ENCODE data around the gene IRF7. TPM values are rescaled to one million over a fixed set of nuclear protein-coding genes. Genes with fewer than 3 reads are reported as not detected.

IRF7 gene
- total and polyA plus RNA-seq, 2 experiments from 2014 or later: 5.1 to 11.8 TPM

DNA sequence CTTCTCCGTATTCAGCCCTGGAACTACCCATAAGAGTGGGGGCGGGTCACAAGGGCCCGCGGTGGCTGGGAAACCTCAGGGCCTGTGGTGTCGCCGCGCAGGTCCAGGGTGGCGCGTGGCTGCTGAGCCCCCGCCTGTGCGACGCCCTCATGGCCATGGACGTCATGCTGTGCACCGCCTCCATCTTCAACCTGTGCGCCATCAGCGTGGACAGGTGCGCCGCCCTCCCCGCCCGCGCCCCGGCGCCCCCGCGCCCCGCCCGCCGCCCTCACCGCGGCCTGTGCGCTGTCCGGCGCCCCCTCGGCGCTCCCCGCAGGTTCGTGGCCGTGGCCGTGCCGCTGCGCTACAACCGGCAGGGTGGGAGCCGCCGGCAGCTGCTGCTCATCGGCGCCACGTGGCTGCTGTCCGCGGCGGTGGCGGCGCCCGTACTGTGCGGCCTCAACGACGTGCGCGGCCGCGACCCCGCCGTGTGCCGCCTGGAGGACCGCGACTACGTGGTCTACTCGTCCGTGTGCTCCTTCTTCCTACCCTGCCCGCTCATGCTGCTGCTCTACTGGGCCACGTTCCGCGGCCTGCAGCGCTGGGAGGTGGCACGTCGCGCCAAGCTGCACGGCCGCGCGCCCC lies 23.7 kb upstream of the IRF7 start:
- H3F3A ChIP-seq (ENCODE audit: insufficient read depth): peaks cover 10% of the 10 kb centered on the region; the same call in 1 of the 2 replicates
- WGBS, 2 experiments (ENCODE audit: low coverage in 1 of 2, low lambda C conversion rate in 2 of 2, missing lambda C conversion rate in 2 of 2): 5 to 6% methylated on average over 49 to 54 of the region's 80 CpGs
- H3K27ac ChIP-seq: no peak overlapping the region
- no peak overlapping the region for H3K4me2 ChIP-seq (ENCODE audit: unreplicated experiment)
- H2AFZ ChIP-seq: no peak overlapping the region
- no peaks in the 10 kb centered on the region for H3K9me2 ChIP-seq (ENCODE audit: insufficient read depth)
- TF ChIP-seq EZH2 (IDR thresholded peaks at IDR 0.05; ENCODE audit: insufficient read depth, poor library complexity, severe bottlenecking) (no peak), EZH2phosphoT487 (IDR thresholded peaks at IDR 0.05; ENCODE audit: insufficient read depth, low read depth) (no peak)
- H3K79me2 ChIP-seq (ENCODE audit: insufficient read depth): no peaks in the 10 kb centered on the region
- H3K36me3 ChIP-seq (ENCODE audit: low read depth): no peaks in the 10 kb centered on the region
- peak; percentile 53 for DNase-seq
- no peaks in the 10 kb centered on the region for H4K20me1 ChIP-seq (ENCODE audit: insufficient read depth)
- no peak overlapping the region for H3K9ac ChIP-seq
- H3K4me1 ChIP-seq (ENCODE audit: insufficient read depth): peaks cover 7% of the 10 kb centered on the region
- in situ Hi-C loops (cut with MboI): no loop called here
- peaks cover 15% of the 10 kb centered on the region; the same call in 1 of the 2 replicates for H3K27me3 ChIP-seq (replicated peaks; ENCODE audit: insufficient read depth)
- no peak overlapping the region for H3K4me3 ChIP-seq
- H3K9me3 ChIP-seq (ENCODE audit: low read depth): no peaks in the 10 kb centered on the region

GRCh38 chr11:638631-639331 lies 23.0 kb upstream of the IRF7 start:
- Histone ChIP-seq H3K9me3 (ENCODE audit: low read depth) (no peaks in the 10 kb centered on the region), H3K36me3 (ENCODE audit: low read depth) (no peaks in the 10 kb centered on the region), H3K4me3 (no peak overlapping the region), H4K20me1 (ENCODE audit: insufficient read depth) (no peaks in the 10 kb centered on the region), H3K27ac (no peak overlapping the region), H3K9ac (no peak overlapping the region), H3F3A (ENCODE audit: insufficient read depth) (peaks cover 10% of the 10 kb centered on the region; the same call in 1 of the 2 replicates), H3K79me2 (ENCODE audit: insufficient read depth) (no peaks in the 10 kb centered on the region), H3K4me1 (ENCODE audit: insufficient read depth) (peaks cover 7% of the 10 kb centered on the region), H3K4me2 (ENCODE audit: unreplicated experiment) (no peak overlapping the region), H3K27me3 (replicated peaks; ENCODE audit: insufficient read depth) (peaks cover 15% of the 10 kb centered on the region; the same call in 1 of the 2 replicates), H2AFZ (no peak overlapping the region), H3K9me2 (ENCODE audit: insufficient read depth) (no peaks in the 10 kb centered on the region)
- WGBS, 2 experiments (ENCODE audit: low coverage in 1 of 2, low lambda C conversion rate in 2 of 2, missing lambda C conversion rate in 2 of 2): 31 to 32% methylated on average over 26 to 28 of the region's 28 CpGs
- TF ChIP-seq EZH2phosphoT487 (IDR thresholded peaks at IDR 0.05; ENCODE audit: insufficient read depth, low read depth) (no peak), EZH2 (IDR thresholded peaks at IDR 0.05; ENCODE audit: insufficient read depth, poor library complexity, severe bottlenecking) (peak; percentile 29)
- peak; percentile 39 for DNase-seq
- in situ Hi-C loops (cut with MboI): no loop called here

DNA sequence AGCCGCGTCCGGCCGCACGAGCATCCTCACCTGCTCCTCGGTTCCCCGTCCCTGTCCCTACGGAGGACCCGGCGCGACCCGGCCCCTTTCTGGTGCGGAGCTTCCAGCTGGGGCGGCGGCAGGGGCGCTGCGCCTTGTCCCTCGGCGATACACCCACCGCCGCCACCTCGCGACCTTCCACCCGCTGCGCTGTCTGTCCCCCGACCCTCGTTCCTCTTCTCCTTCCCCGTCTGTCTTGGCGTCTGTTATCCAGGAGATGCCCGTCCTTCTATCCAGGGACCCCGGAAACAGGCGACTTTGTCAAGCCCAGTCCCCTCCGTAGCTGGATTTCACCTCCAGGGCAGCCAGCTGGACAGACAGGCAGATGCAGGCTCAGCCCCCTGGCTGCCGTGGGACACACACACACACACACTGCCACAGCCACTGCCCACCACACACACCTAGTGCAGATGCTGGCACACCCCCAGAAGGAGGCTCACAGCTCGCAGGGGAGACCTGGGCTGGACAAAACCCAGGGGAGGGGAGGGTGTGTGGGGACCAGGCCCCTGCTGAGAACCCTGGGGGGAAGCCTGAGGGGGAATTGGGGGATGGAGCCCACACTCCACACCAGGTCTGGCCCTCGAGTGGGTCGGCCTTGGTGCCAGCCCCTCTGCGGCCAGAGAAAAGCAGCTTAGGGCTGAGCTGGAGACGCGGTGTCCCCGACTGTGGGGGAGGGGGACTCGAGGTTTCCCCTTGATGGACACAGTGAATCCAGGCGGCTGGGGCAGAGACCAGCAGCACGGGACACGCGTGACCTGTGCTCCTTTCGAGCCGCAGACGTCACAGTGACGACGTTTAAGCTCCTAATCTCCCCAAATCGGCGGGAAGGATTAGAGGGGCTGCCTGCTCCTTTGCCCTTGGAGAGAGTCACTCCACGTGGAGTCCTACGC lies 22.1 kb upstream of the IRF7 start:
- Histone ChIP-seq H3K4me1 (ENCODE audit: insufficient read depth) (peaks cover 7% of the 10 kb centered on the region), H3F3A (ENCODE audit: insufficient read depth) (peaks cover 10% of the 10 kb centered on the region; the same call in 1 of the 2 replicates), H3K9me3 (ENCODE audit: low read depth) (no peaks in the 10 kb centered on the region), H3K27ac (no peak overlapping the region), H2AFZ (no peak overlapping the region), H3K36me3 (ENCODE audit: low read depth) (no peaks in the 10 kb centered on the region), H3K79me2 (ENCODE audit: insufficient read depth) (no peaks in the 10 kb centered on the region), H3K9me2 (ENCODE audit: insufficient read depth) (no peaks in the 10 kb centered on the region), H3K4me2 (ENCODE audit: unreplicated experiment) (peak overlapping the region; percentile 29), H3K4me3 (no peak overlapping the region), H3K27me3 (replicated peaks; ENCODE audit: insufficient read depth) (peaks cover 15% of the 10 kb centered on the region; the same call in 1 of the 2 replicates), H3K9ac (no peak overlapping the region), H4K20me1 (ENCODE audit: insufficient read depth) (no peaks in the 10 kb centered on the region)
- in situ Hi-C loops (cut with MboI): no loop called here
- TF ChIP-seq EZH2 (IDR thresholded peaks at IDR 0.05; ENCODE audit: insufficient read depth, poor library complexity, severe bottlenecking) (no peak), EZH2phosphoT487 (IDR thresholded peaks at IDR 0.05; ENCODE audit: insufficient read depth, low read depth) (no peak)
- no peak for DNase-seq
- 24 to 27% methylated on average over 50 to 55 of the region's 55 CpGs for WGBS, 2 experiments (ENCODE audit: low coverage in 1 of 2, low lambda C conversion rate in 2 of 2, missing lambda C conversion rate in 2 of 2)

DNA sequence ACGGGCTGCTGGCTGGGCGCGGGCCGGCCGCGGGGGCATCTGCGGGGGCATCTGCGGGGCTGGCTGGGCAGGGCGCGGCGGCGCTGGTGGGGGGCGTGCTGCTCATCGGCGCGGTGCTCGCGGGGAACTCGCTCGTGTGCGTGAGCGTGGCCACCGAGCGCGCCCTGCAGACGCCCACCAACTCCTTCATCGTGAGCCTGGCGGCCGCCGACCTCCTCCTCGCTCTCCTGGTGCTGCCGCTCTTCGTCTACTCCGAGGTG lies 21.5 kb upstream of the IRF7 start:
- Histone ChIP-seq H3K9me3 (ENCODE audit: low read depth) (no peaks in the 10 kb centered on the region), H3K36me3 (ENCODE audit: low read depth) (no peaks in the 10 kb centered on the region), H3K27ac (no peak overlapping the region), H3K27me3 (replicated peaks; ENCODE audit: insufficient read depth) (peaks cover 15% of the 10 kb centered on the region; the same call in 1 of the 2 replicates), H3K9ac (no peak overlapping the region), H3K4me3 (peak overlapping the region; percentile 35), H3K79me2 (ENCODE audit: insufficient read depth) (no peaks in the 10 kb centered on the region), H3K4me2 (ENCODE audit: unreplicated experiment) (peak overlapping the region; percentile 29), H3K9me2 (ENCODE audit: insufficient read depth) (no peaks in the 10 kb centered on the region), H3K4me1 (ENCODE audit: insufficient read depth) (peaks cover 7% of the 10 kb centered on the region), H3F3A (ENCODE audit: insufficient read depth) (peaks cover 10% of the 10 kb centered on the region; the same call in 1 of the 2 replicates), H4K20me1 (ENCODE audit: insufficient read depth) (no peaks in the 10 kb centered on the region), H2AFZ (no peak overlapping the region)
- 3 to 14% methylated on average over 6 to 25 of the region's 34 CpGs for WGBS, 2 experiments (ENCODE audit: low coverage in 1 of 2, low lambda C conversion rate in 2 of 2, missing lambda C conversion rate in 2 of 2)
- no peak for DNase-seq
- in situ Hi-C loops (cut with MboI): no loop called here
- TF ChIP-seq EZH2phosphoT487 (IDR thresholded peaks at IDR 0.05; ENCODE audit: insufficient read depth, low read depth) (no peak), EZH2 (IDR thresholded peaks at IDR 0.05; ENCODE audit: insufficient read depth, poor library complexity, severe bottlenecking) (no peak)

Data from GM23248 (cell line).